ENCODE measurements around the gene DUSP16. TPM values are rescaled to one million over a fixed set of nuclear protein-coding genes. Genes with fewer than 3 reads are reported as not detected.

The DUSP16 gene
- total RNA-seq, 4 donors from 2014 or later, result 24.2 to 34.5 (median 26.4) TPM

DNA sequence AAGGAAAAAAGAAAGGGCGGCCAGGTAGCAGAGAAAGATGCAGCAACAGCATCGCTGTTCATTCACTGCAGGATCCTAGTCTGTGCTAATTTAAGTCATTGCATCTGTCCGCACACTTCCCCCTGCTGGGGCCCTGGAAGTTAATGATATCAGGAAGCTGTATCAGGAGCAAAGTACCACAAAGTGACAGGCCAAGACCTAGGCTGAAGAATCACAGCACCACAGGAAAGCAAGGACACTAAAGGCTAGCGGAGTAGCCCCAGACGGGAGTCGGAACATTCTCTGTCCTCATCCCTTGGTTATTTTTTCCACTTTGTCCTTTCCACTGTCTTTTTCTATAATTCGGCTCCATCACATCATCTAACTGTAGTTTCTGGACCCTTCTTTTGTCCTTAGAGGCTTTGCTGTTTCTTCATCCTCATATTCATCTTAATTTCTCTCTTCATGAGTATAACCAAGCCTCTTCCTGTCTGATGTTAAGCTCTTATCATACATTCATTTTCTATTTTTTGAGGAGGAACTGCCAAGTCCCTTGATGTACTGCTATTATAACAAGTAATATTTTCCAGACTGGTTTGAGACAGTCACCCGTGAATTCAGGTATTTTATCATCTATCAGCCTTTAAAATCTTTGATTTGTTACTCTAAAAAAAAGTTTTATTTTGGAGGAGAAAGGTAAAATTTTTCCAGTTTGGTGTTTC, 28.3 kb downstream of the DUSP16 start:
- no peak for DNase-seq
- H3K4me1 ChIP-seq, result peaks cover 26 to 35% of the 10 kb centered on the region in 2 donors
- H3K36me3 ChIP-seq, result no peaks in the 10 kb centered on the region
- intact Hi-C loops (cut with DNase I), result no loop called here
- TF ChIP-seq, protein P1, sequence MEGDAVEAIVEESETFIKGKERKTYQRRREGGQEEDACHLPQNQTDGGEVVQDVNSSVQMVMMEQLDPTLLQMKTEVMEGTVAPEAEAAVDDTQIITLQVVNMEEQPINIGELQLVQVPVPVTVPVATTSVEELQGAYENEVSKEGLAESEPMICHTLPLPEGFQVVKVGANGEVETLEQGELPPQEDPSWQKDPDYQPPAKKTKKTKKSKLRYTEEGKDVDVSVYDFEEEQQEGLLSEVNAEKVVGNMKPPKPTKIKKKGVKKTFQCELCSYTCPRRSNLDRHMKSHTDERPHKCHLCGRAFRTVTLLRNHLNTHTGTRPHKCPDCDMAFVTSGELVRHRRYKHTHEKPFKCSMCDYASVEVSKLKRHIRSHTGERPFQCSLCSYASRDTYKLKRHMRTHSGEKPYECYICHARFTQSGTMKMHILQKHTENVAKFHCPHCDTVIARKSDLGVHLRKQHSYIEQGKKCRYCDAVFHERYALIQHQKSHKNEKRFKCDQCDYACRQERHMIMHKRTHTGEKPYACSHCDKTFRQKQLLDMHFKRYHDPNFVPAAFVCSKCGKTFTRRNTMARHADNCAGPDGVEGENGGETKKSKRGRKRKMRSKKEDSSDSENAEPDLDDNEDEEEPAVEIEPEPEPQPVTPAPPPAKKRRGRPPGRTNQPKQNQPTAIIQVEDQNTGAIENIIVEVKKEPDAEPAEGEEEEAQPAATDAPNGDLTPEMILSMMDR (IDR thresholded peaks at IDR 0.05), result no peak
- TF ChIP-seq POLR2A (IDR thresholded peaks at IDR 0.05), result no peak
- H3K27ac ChIP-seq, result peak overlapping the region; percentile 68 to 78 (median 69)
- WGBS, 2 donors, result 78 to 84% methylated on average over 8 of the region's 8 CpGs
- H3K4me3 ChIP-seq (replicated peaks in 1 of 3), result no peak overlapping the region
- H3K27me3 ChIP-seq, result no peaks in the 10 kb centered on the region
- H3K9me3 ChIP-seq, result no peaks in the 10 kb centered on the region

DNA sequence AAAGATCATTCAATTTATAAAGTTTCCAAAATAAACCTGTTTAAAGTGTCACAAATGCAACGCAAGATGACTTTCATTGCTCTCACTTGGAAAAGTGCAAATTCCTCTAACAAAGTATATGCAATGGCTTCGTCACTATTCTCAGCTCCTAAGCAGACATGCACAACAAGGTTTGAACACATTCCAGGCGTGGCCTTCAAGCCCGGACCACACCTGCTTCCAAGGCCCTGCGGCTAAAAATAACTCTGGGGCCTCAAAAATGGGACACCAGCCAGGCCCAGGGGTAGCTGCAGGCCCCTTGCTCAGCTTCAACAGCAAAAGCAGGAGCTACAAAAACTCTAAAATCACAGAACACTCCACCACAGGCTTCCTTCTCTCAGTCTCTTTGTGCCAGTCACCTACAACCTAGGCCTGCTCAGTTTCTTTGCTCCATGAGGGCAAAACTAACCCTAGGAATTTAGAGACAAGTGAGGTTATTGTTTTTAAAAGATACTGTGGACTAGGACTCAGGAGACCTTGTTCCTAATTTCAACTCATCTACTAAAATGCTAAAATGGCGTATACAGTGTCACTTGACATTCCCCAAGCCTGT, 29.3 kb downstream of the DUSP16 start:
- Histone ChIP-seq H3K27me3 (no peaks in the 10 kb centered on the region), H3K9me3 (no peaks in the 10 kb centered on the region), H3K4me1 (peaks cover 26 to 35% of the 10 kb centered on the region in 2 donors), H3K4me3 (replicated peaks in 1 of 3) (no peak overlapping the region), H3K27ac (peak overlapping the region; percentile 68 to 78 (median 69)), H3K36me3 (no peaks in the 10 kb centered on the region)
- TF ChIP-seq, protein P1 (IDR thresholded peaks at IDR 0.05), result no peak
- no peak for TF ChIP-seq POLR2A (IDR thresholded peaks at IDR 0.05)
- intact Hi-C loops (cut with DNase I), result no loop called here
- 29 to 43% methylated on average over 6 of the region's 6 CpGs for WGBS, 2 donors
- peak; percentile 90 to 91 for DNase-seq

DNA sequence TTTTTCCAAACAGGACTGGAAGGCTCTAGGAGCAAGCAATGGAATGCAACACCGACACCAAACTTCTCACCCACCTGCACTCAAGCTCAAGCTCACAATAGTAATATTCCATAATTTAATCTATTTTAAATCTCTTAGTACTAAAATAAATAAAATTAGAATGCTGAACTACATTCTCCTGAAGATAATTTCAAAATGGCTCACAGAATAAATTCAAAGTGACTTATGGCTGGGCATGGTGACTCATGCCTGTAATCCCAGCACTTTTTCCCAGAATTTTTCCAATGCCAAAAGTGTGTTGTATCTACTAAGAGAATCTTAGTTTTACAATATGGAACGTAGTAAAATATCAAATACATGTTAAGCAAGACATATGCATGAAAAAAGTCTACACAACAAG, 31.5 kb downstream of the DUSP16 start:
- no peaks in the 10 kb centered on the region for H3K27me3 ChIP-seq
- no peaks in the 10 kb centered on the region for H3K9me3 ChIP-seq
- peaks cover 26 to 35% of the 10 kb centered on the region in 2 donors for H3K4me1 ChIP-seq
- intact Hi-C loops (cut with DNase I), result no loop called here
- no peaks in the 10 kb centered on the region for H3K36me3 ChIP-seq
- H3K27ac ChIP-seq, result no peak overlapping the region
- DNase-seq, result no peak
- 90 to 95% methylated on average over 2 of the region's 2 CpGs for WGBS, 2 donors
- no peak for TF ChIP-seq POLR2A (IDR thresholded peaks at IDR 0.05)
- TF ChIP-seq, protein P1 (IDR thresholded peaks at IDR 0.05), result no peak
- H3K4me3 ChIP-seq (replicated peaks in 1 of 3), result no peak overlapping the region

- Histone ChIP-seq H3K27me3 (no peaks in the 10 kb centered on the region), H3K36me3 (no peaks in the 10 kb centered on the region), H3K4me1 (peaks cover 20 to 26% of the 10 kb centered on the region in 2 donors), H3K27ac (no peak overlapping the region), H3K4me3 (replicated peaks in 1 of 3) (no peak overlapping the region), H3K9me3 (no peaks in the 10 kb centered on the region)
- 83 to 88% methylated on average over 2 of the region's 2 CpGs for WGBS, 2 donors
- no peak for TF ChIP-seq POLR2A (IDR thresholded peaks at IDR 0.05)
- TF ChIP-seq, protein P1 (IDR thresholded peaks at IDR 0.05), result no peak
- intact Hi-C loops (cut with DNase I), result no loop called here
- DNase-seq, result no peak
Observed at GRCh38 chr12:12529783-12530421, 32.8 kb downstream of the DUSP16 start.
